ENCODE measurements around the gene CEP83. TPM values are rescaled to one million over a fixed set of nuclear protein-coding genes. Genes with fewer than 3 reads are reported as not detected.

The CEP83 gene
- total RNA-seq, 2 donors from 2014 or later: 10.3 to 17.5 TPM

GRCh38 chr12:94312378-94312777 is 147.3 kb downstream of the CEP83 start:
- no peaks in the 10 kb centered on the region for H3K27me3 ChIP-seq
- DNase-seq: no peak
- no peak for TF ChIP-seq CTCF (IDR thresholded peaks at IDR 0.05)
- no peak overlapping the region for H3K4me3 ChIP-seq
- H3K36me3 ChIP-seq: no peaks in the 10 kb centered on the region
- peak overlapping the region; percentile 29 for H3K27ac ChIP-seq
- intact Hi-C loops (cut with DNase I): no loop called here
- no peak overlapping the region for H3K9ac ChIP-seq (ENCODE audit: low read depth in 2 of 2, low read length in 2 of 2)
- H3K4me1 ChIP-seq: no peaks in the 10 kb centered on the region
- H3K9me3 ChIP-seq: no peaks in the 10 kb centered on the region

GRCh38 chr12:94309373-94309772 is 150.3 kb downstream of the CEP83 start:
- H3K36me3 ChIP-seq: no peaks in the 10 kb centered on the region
- intact Hi-C loops (cut with DNase I): no loop called here
- no peaks in the 10 kb centered on the region for H3K27me3 ChIP-seq
- no peak overlapping the region for H3K27ac ChIP-seq
- no peak overlapping the region for H3K9ac ChIP-seq (ENCODE audit: low read depth in 2 of 2, low read length in 2 of 2)
- no peak overlapping the region for H3K4me3 ChIP-seq
- no peaks in the 10 kb centered on the region for H3K4me1 ChIP-seq
- DNase-seq: no peak
- TF ChIP-seq CTCF (IDR thresholded peaks at IDR 0.05): no peak
- no peaks in the 10 kb centered on the region for H3K9me3 ChIP-seq

- H3K9ac ChIP-seq (ENCODE audit: low read depth in 2 of 2, low read length in 2 of 2): no peak overlapping the region
- intact Hi-C loops (cut with DNase I): no loop called here
- H3K4me1 ChIP-seq: no peaks in the 10 kb centered on the region
- no peak overlapping the region for H3K4me3 ChIP-seq
- no peak overlapping the region for H3K27ac ChIP-seq
- no peaks in the 10 kb centered on the region for H3K27me3 ChIP-seq
- no peaks in the 10 kb centered on the region for H3K36me3 ChIP-seq
- no peak for TF ChIP-seq CTCF (IDR thresholded peaks at IDR 0.05)
- DNase-seq: no peak
- no peaks in the 10 kb centered on the region for H3K9me3 ChIP-seq
These were observed 151.1 kb downstream of the CEP83 start for GRCh38 chr12:94308612-94309011.

- DNase-seq: no peak
- Histone ChIP-seq H3K9me3 (no peaks in the 10 kb centered on the region), H3K4me3 (no peak overlapping the region), H3K36me3 (no peaks in the 10 kb centered on the region), H3K9ac (ENCODE audit: low read depth in 2 of 2, low read length in 2 of 2) (no peak overlapping the region), H3K27ac (no peak overlapping the region), H3K27me3 (no peaks in the 10 kb centered on the region), H3K4me1 (no peaks in the 10 kb centered on the region)
- intact Hi-C loops (cut with DNase I): no loop called here
- TF ChIP-seq CTCF (IDR thresholded peaks at IDR 0.05): no peak
These were observed 154.3 kb downstream of the CEP83 start for GRCh38 chr12:94305130-94305957.

GRCh38 chr12:94304566-94305061 is 155.1 kb downstream of the CEP83 start:
- Histone ChIP-seq H3K9ac (ENCODE audit: low read depth in 2 of 2, low read length in 2 of 2) (no peak overlapping the region), H3K4me1 (no peaks in the 10 kb centered on the region), H3K9me3 (no peaks in the 10 kb centered on the region), H3K27me3 (no peaks in the 10 kb centered on the region), H3K27ac (no peak overlapping the region), H3K4me3 (no peak overlapping the region), H3K36me3 (no peaks in the 10 kb centered on the region)
- intact Hi-C loops (cut with DNase I): no loop called here
- TF ChIP-seq CTCF (IDR thresholded peaks at IDR 0.05): no peak
- DNase-seq: no peak

Measured in colonic mucosa (tissue), 4 donors.